ENCODE data around the gene FILIP1.

Gene FILIP1

GRCh38 chr6:75261299-75261698 is 232.3 kb downstream of the FILIP1 start:
- Histone ChIP-seq H3K4me2 (ENCODE audit: insufficient read depth, low read length) (no peak overlapping the region), H3K36me3 (ENCODE audit: insufficient read depth, low read length) (peaks cover 81% of the 10 kb centered on the region), H3K27me3 (ENCODE audit: insufficient read depth, low read length, poor library complexity) (no peaks in the 10 kb centered on the region), H4K20me1 (ENCODE audit: insufficient read depth, low read length) (peaks cover 5% of the 10 kb centered on the region; the same call in 1 of the 2 replicates), H3K79me2 (ENCODE audit: insufficient read depth, low read length) (peaks cover 18% of the 10 kb centered on the region), H3K27ac (ENCODE audit: low read length) (no peak overlapping the region), H3K9ac (ENCODE audit: low read depth, low read length) (no peak overlapping the region), H2AFZ (ENCODE audit: low read depth, low read length) (no peak overlapping the region), H3K9me3 (ENCODE audit: insufficient read depth, low read length, severe bottlenecking) (no peaks in the 10 kb centered on the region), H3K4me3 (ENCODE audit: low read depth in 1 of 2, low read length in 2 of 2) (no peak overlapping the region), H3K4me1 (ENCODE audit: insufficient read depth, low read length) (no peaks in the 10 kb centered on the region)
- ATAC-seq (ENCODE audit: insufficient read depth, low read depth) (no peak), DNase-seq (no peak)
- TF ChIP-seq CTCF (IDR thresholded peaks at IDR 0.05; ENCODE audit: borderline replicate concordance, extremely low read depth, low read length, poor library complexity, severe bottlenecking) (no peak), EZH2 (IDR thresholded peaks at IDR 0.05; ENCODE audit: borderline replicate concordance, low read depth, low read length, severe bottlenecking) (no peak)

GRCh38 chr6:75257343-75258087 is 236.1 kb downstream of the FILIP1 start:
- H3K36me3 ChIP-seq (ENCODE audit: insufficient read depth, low read length), result peaks cover 68% of the 10 kb centered on the region
- no peak for ATAC-seq (ENCODE audit: insufficient read depth, low read depth)

GRCh38 chr6:75250552-75250951 is 243.0 kb downstream of the FILIP1 start:
- no peak for ATAC-seq (ENCODE audit: insufficient read depth, low read depth)
- Histone ChIP-seq H3K79me2 (ENCODE audit: insufficient read depth, low read length) (no peaks in the 10 kb centered on the region), H3K4me1 (ENCODE audit: insufficient read depth, low read length) (no peaks in the 10 kb centered on the region), H2AFZ (ENCODE audit: low read depth, low read length) (no peak overlapping the region), H3K4me2 (ENCODE audit: insufficient read depth, low read length) (no peak overlapping the region), H3K9ac (ENCODE audit: low read depth, low read length) (no peak overlapping the region), H3K27ac (ENCODE audit: low read length) (no peak overlapping the region), H3K27me3 (ENCODE audit: insufficient read depth, low read length, poor library complexity) (no peaks in the 10 kb centered on the region), H3K36me3 (ENCODE audit: insufficient read depth, low read length) (peaks cover 11% of the 10 kb centered on the region; the same call in 1 of the 2 replicates), H3K4me3 (ENCODE audit: low read depth in 1 of 2, low read length in 2 of 2) (no peak overlapping the region), H3K9me3 (ENCODE audit: insufficient read depth, low read length, severe bottlenecking) (no peaks in the 10 kb centered on the region), H4K20me1 (ENCODE audit: insufficient read depth, low read length) (no peaks in the 10 kb centered on the region)
- TF ChIP-seq CTCF (IDR thresholded peaks at IDR 0.05; ENCODE audit: borderline replicate concordance, extremely low read depth, low read length, poor library complexity, severe bottlenecking), result no peak
- no peak for TF ChIP-seq EZH2 (IDR thresholded peaks at IDR 0.05; ENCODE audit: borderline replicate concordance, low read depth, low read length, severe bottlenecking)
- no peak for DNase-seq

More at GRCh38 chr6:75257343-75258087, 236.1 kb downstream of the FILIP1 start:
- Histone ChIP-seq H3K9me3 (ENCODE audit: insufficient read depth, low read length, severe bottlenecking) (no peaks in the 10 kb centered on the region), H3K4me1 (ENCODE audit: insufficient read depth, low read length) (no peaks in the 10 kb centered on the region), H3K4me2 (ENCODE audit: insufficient read depth, low read length) (no peak overlapping the region), H3K27ac (ENCODE audit: low read length) (no peak overlapping the region), H2AFZ (ENCODE audit: low read depth, low read length) (no peak overlapping the region), H3K79me2 (ENCODE audit: insufficient read depth, low read length) (no peaks in the 10 kb centered on the region), H3K27me3 (ENCODE audit: insufficient read depth, low read length, poor library complexity) (no peaks in the 10 kb centered on the region), H4K20me1 (ENCODE audit: insufficient read depth, low read length) (peaks cover 5% of the 10 kb centered on the region; the same call in 1 of the 2 replicates), H3K9ac (ENCODE audit: low read depth, low read length) (no peak overlapping the region), H3K4me3 (ENCODE audit: low read depth in 1 of 2, low read length in 2 of 2) (no peak overlapping the region)
- no peak for DNase-seq
- no peak for TF ChIP-seq CTCF (IDR thresholded peaks at IDR 0.05; ENCODE audit: borderline replicate concordance, extremely low read depth, low read length, poor library complexity, severe bottlenecking)
- no peak for TF ChIP-seq EZH2 (IDR thresholded peaks at IDR 0.05; ENCODE audit: borderline replicate concordance, low read depth, low read length, severe bottlenecking)

All from DND-41 (cell line).